Right ventricle myocardium superior (tissue), 1 donor: ENCODE measurements around the gene ALDH6A1. TPM values are rescaled to one million over a fixed set of nuclear protein-coding genes. Genes with fewer than 3 reads are reported as not detected.
A peak's percentile ranks its signal among the peaks of the same experiment; 100 is the strongest.
"Not testable (repeated sequence)": the region's sequence is repeated elsewhere in the genome, so short reads cannot be mapped to it uniquely, and the experiment has no call there.

ENCODE experiments used
- ATAC-seq: fragments of 200-7000 bp; cut with Tn5 transposase; one replicate; pipeline ENCODE4 v1.9.1; 2020; ENCODE audit warnings: mild to moderate bottlenecking; ENCODE audit not compliant: poor library complexity
- DNase-seq: peaks from one replicate; pipeline ENCODE4 v3.0.0-alpha.2; 2020
- intact Hi-C: fragments of 100-400 bp; cut with DNase I; formaldehyde crosslinking; loops from one replicate; pipeline ENCODE4 v1.11.2; 2022
- long read RNA-seq: library from polyadenylated mRNA; unstranded; transcript quantifications from one replicate; pipeline ENCODE4 v2.0.0, GENCODE V29; 2021
- total RNA-seq: library from RNA; stranded (reverse); fragmentation: NEBNext Ultra II Directional; extraction: Animal tissue kit (Norgen Biotek cat#: 25700); gene quantifications from one replicate; pipeline ENCODE4 v1.2.1, GENCODE V29; 2021
- donor health status: DM: no; HTN: yes; CAD: no; lungs with severe emphysema.

Gene ALDH6A1
- 56.9 TPM for total RNA-seq
- long read RNA-seq, full-length matches to known transcripts: 88 of 98 reads
- long read RNA-seq, partial matches to known transcripts: 2 of 98 reads
- long read RNA-seq, other reads (novel, unspliced or antisense): 8 of 98 reads

DNA sequence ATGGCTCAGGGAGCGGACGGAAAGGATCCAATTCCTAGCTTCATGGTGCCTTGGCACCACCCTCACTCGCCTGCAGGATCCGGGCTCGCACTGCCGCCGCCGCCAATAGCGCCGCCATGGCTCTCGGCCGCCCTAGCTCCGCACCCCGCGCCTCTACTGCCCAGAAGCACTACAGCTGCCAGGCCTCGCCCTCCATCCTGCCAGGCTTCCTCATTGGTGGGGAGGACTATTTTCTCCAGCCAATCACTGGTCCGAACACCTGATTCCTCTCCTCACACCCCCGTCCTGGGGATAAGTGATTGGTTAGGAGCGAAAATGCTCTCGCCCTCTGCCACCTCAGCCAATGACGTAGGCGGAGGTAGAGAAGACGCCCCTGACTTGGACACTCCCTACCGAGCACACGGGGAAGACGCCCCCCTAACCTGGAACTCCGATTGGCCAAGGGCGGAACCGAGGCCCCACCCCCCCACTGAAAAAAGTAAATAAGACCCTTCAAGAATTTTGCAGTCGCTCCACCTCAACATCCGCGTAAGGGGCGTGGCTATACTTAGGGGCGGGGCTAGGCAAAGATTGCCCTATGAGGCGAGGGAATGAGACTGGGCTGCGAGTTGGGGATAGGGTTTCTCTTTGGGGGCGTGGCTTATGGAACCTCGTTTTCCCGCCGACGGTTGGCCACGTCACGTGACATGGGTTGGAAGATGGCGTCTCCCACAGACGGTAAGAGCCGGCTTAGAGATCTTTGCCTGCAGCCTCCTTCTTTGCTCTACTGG lies at the start of gene ALDH6A1, which contains the start of gene LIN52:
Gene ALDH6A1 (minus strand): TSS at position 177 of the 770 bp plus-strand sequence. CDS start 59 bp downstream, at position 118.
Gene LIN52 (plus strand): TSS at position 680 of the 770 bp plus-strand sequence. CDS start 19 bp downstream, at position 699.
- intact Hi-C loops: no loop called here
- peak; percentile 97 for ATAC-seq
- peak; percentile 99 for DNase-seq

DNA sequence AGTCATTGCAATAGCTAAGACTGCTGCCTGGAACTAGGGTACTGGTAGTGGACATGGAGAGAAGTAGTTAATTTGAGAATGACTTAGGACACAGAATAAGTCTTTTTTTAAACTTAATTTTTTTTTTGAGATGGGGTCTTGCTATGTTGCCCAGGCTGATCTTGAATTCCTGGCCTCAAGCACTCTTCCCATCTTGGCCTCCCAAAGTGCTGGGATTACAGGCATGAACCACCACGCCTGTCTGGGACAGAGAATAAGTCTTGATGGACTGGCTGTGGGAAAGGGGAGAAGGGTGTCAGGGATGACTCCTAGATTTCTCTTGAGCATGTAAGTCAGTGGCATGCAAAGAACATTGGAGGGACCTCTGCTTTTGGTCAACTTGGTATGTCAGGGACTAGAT lies 43.4 kb upstream of the ALDH6A1 start:
- DNase-seq (no peak), ATAC-seq (no peak)
- intact Hi-C loops: no loop called here

DNA sequence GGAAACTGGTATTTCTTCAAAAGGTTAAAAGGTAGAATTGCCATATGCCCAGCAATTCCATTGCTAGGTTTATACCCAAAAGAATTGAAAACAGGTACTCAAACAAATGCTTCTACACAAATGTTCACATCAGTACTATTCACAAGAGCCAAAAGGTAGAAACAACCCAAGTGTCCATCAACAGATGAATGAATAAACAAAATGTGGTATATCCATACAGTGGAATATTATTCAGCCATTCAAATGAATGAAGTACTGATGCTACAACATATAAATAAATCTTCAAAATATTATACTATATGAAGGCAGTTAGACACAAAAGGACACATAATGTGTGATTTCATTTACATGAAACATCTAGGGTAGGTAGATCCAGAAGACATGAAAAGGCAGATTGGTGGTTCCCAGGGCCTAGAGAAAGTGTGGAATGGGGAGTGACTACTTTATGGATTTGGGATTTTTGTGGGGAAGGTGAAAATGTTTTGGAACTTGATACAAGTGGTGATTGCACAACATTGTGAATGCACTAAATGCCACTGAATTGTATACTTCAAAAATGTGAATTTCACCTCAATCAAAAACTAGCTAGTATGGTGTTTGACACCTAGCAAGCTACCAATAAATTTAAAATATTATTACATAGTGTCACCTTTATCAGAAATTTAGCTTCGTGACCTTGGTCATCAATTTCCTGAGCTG lies 42.2 kb upstream of the ALDH6A1 start:
- intact Hi-C loops: no loop called here
- no peak for ATAC-seq

DNA sequence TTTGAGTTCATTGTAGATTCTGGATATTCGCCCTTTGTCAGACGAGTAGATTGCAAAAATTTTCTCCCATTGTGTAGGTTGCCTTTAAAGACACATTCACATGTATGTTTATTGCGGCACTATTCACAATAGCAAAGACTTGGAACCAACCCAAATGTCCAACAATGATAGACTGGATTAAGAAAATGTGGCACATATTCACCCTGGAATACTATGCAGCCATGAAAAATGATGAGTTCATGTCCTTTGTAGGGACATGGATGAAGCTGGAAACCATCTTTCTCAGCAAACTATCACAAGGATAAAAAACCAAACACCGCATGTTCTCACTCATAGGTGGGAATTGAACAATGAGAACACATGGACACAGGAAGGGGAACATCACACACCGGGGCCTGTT lies 41.2 kb upstream of the ALDH6A1 start:
- intact Hi-C loops, ATAC-seq: not testable (repeated sequence)

More for the DNA sequence above, 42.2 kb upstream of the ALDH6A1 start:
- no peak for DNase-seq

DNA sequence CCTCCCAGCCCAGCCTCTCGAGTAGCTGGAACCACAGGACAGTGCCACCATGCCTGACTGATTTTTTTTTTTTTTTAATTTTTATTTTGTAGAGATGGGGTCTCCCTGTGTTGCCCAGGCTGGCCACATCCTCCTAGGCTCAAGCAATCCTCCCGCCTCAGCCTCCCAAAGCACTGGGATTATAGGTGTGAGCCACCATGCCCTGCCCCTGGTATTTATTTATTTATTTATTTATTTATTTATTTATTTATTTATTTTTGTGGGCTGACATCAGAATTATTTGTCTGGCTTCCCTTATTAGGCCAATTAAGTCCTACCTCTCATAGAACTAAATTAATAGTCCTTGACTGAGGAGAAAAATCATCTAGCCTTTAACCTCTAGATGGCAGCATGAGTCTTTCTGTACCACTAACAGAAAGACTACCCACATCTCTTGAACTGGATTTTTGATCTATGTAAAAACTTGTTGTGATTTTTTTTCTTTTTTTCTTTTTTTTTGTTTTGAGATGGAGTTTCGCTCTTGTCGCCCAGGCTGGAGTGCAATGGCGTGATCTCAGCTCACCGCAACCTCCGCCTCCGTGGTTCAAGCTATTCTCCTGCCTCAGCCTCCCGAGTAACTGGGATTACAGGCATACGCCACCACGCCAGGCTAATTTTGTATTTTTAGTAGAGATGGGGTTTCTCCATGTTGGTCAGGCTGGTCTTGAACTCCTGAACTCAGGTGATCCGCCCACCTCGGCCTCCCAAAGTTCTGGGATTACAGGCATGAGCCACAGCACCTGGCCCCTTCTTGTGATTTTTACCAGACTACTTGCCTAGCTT lies 27.4 kb upstream of the ALDH6A1 start:
- DNase-seq: not testable (repeated sequence)
- intact Hi-C loops: loop anchor here (2.0 kb wide), 1 partner anchor 139 kb away; no protein-coding TSS in a partner anchor
- peak; percentile 65 for ATAC-seq

More for the DNA sequence above, 41.2 kb upstream of the ALDH6A1 start:
- not testable (repeated sequence) for DNase-seq

DNA sequence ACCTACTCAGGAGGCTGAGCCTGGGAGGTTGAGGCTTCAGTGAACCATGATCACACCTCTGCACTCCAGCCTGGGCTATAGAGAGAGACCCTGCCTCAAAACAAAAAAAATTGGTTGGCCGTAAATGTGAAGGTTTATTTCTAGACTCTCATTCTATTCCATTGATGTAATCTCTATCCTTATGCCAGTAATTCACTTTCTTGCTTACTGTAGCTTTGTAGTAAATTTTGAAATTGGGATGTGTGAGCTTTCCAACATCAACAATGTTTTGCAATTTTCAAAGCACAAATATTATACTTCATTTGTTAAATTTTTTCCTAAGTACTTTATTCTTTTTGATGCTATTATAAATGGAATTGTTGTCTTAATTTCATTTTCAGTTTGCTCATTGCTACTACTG lies 25.1 kb upstream of the ALDH6A1 start:
- DNase-seq (no peak), ATAC-seq (no peak)
- intact Hi-C loops: no loop called here

DNA sequence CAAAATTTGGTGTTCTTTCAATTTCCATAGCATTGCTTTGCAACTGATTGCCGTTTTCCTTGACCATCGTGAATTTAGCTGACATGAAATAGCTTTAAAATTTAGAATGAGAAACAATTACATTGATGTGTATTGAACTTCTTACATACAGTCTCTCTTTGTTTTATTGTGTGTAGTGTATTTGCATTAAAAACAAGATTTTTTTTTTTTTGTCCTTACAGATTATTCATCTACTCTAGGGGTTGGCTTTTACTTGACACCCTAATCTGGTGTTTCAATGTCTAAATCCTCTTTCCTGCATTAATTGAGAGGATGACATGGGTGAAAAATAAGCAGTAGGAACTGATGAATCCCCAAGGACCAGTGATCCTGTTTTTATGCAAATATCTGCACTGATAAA lies 21.1 kb upstream of the ALDH6A1 start:
- intact Hi-C loops: no loop called here
- DNase-seq (no peak), ATAC-seq (no peak)

DNA sequence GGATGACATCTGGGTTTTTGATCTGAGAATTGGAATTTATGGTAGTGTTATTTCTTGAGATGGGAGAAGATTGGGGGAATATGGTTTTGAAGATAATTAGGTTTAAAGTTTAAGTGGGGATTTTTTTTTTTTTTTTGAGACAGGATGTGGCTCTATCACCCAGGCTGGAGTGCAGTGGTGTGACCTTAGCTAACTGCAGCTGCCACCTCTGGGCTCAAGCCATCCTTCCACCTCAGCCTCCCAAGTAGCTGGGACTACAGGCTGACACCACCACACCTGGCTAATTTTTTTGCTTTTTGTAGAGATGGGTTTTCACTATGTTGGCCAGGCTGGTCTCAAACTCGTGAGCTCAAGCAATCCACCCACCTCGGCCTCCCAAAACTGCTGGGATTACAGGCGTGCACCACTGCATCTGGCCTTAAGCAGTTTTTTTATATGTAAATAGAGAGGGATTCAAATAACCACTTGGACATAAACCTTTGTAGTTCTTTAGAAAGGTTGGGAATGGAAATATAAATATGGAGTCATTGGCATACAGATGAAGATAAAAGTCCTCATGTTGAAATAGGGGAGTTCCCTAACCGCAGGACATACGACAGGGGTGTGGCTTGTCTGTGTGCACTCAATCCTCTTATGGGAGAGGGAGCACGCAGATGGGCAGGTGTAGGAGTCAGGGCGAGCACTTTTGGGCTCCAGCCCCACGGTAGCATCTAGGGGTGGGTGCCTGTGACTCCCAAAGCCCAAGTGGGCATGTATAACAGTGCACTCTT lies 5.2 kb upstream of the ALDH6A1 start:
- no peak for ATAC-seq
- intact Hi-C loops: no loop called here
- DNase-seq: no peak

DNA sequence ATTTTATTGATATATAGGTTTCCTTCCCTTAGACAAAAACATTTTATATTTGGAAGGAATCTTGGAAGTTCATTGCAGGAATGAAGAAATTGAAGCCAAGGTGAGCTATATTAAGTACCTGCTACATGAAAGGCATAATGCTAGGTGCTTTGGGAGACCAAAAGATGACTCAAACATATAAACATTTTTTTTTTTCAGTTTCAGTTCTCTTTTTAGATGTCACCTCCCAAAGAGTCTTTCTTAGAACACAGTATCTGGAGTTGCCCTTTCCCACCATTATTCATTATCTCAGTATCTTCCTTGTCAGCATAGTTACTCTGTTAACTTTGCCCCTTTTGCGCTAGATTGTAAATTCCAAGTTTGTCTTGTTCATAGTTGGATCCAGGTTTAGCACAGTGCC lies 1.6 kb upstream of the ALDH6A1 start:
- DNase-seq (no peak), ATAC-seq (no peak)
- intact Hi-C loops: no loop called here

DNA sequence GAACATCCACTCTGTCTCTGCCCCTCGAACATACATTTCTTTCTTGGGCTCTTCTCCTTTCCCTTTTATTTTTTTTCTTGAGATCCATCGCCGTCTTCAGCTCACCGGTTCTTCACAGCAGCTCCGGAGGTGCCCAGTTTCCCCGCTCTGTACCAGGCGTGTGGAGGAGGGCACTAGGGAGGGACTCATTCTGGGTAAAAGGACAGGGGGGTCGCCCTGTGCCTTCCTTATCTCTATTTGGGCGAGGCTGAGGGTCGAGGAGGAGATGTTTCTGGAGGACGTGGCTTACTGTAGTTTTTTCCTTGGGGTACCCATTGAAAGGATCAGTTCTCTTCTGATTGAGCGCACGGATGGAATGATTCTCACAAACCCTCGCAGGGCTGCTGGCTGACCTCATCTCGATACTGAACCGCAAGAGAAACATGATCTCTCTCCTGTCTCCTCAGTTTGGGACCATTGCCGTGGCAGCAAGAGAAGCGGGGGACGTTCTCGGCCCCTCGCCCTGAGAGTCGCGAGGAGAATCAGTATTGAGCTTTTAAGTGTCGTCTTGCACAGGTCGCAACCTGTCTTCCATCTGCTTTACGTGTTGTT lies 889 bp upstream of the ALDH6A1 start:
- ATAC-seq (peak; percentile 8), DNase-seq (no peak)
- intact Hi-C loops: no loop called here

DNA sequence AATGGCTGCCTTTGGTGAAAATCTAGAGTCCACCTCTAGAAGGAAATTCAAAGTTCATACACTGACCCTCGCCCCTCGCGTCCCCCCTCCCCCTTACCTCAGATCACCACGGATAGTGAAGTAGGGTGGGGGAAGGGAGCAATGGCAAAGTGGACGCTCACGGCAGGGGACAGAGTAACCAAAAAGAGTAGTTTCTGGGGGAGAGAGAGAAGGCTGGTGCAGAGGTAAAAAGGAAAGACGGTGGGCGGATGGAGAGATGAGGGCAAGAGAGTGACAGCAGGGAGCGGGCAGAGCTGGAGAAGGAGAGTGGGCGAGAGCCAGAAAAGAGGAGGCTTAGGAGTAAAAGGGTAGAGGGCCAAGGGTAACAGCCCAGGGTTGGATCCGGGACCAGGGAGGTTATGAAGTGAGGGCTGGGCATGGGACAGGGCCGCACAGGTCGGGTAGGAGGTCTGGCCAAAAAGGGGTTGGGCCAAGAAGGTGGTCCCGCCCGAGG lies 423 bp downstream of the ALDH6A1 start:
- ATAC-seq: peak; percentile 18
- intact Hi-C loops: no loop called here
- no peak for DNase-seq

DNA sequence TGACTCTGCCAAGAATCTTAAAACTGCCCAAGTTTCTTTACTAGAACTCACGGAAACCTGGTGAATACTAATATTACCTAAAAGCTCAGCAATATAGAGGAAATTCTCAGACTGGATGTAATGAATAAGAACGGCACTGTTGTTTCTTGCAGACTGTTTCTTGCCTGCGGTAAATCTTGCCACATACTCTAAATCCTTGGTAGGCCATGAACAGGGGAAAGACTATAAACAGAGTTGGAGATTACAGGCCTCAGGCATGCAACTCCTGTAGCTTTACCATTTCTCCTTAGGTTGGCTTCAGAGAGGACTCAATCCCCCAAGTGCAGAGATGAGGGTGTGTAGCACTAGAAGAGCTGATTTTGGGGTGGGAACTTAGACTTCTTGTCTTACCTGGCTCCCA lies 1.1 kb downstream of the ALDH6A1 start:
- no peak for ATAC-seq
- intact Hi-C loops: no loop called here

DNA sequence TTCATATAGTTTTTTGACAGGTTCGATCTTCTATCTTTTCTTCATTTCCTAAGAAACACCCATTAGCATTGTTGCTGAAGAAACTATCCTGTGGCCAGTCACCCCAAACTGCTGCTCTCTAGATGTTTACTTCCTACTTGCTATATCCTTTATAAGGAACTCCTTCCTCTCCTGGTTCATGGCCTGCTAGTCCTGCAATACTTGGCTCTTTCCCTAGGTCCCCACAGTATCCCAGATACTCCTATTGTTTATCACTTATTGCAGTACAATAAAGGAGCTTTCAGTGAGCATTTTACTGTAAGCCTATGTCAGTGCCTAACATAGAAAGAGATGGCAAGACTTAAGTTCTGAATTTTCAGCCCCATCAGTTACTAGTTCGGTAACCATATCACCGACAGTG lies 2.8 kb downstream of the ALDH6A1 start:
- no peak for ATAC-seq
- DNase-seq: no peak
- intact Hi-C loops: no loop called here

More for the DNA sequence above, 1.1 kb downstream of the ALDH6A1 start:
- no peak for DNase-seq

DNA sequence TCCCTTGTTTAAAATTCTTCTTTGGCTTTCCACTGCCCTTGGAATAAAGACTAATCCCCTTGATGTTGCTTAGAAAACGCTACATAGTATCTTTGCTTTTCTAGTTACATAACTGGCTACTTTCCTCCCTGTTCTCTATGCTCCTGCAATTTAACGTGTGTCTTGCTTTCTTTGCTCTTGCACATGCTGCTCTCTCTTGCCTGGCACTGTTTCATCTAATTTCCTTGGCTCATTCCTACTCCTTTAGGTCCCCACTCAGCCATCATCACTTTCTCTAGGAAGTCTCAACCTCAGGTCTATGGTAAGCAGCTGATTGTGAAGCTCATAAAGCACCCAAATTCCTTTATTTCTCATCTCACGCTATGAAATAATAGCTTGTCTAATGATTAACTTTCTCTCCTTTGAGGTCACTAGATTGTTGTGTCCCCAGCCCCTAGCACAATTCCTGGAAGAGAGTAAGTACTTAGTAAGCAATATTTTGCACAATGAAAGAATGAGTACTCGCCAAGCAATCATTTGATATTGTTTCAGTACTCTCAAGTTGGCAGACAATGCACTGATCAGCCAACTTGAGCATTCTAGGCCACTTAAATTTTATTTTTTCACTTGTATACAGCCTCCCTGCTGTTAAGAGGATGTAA lies 3.3 kb downstream of the ALDH6A1 start:
- no peak for DNase-seq
- ATAC-seq: no peak
- intact Hi-C loops: no loop called here

DNA sequence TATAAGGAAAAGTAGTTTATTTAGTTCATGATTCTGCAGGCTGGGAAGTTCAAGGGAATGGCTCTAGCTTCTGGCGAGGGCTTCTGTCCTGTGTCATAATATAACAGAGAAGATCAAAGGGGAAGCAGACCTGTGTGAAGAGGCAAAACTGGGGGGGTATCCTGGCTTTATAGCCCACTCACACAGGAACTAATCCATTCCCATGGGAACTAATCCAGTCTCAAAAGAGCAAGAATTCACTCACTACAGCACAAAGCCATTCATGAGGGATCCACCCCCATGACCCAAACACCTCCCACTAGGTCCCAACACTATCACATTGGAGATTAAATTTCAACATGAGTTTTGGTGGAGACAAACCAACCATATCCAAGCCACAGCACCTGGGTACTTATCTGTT lies 6.9 kb downstream of the ALDH6A1 start:
- no peak for DNase-seq
- intact Hi-C loops: no loop called here
- ATAC-seq: no peak

DNA sequence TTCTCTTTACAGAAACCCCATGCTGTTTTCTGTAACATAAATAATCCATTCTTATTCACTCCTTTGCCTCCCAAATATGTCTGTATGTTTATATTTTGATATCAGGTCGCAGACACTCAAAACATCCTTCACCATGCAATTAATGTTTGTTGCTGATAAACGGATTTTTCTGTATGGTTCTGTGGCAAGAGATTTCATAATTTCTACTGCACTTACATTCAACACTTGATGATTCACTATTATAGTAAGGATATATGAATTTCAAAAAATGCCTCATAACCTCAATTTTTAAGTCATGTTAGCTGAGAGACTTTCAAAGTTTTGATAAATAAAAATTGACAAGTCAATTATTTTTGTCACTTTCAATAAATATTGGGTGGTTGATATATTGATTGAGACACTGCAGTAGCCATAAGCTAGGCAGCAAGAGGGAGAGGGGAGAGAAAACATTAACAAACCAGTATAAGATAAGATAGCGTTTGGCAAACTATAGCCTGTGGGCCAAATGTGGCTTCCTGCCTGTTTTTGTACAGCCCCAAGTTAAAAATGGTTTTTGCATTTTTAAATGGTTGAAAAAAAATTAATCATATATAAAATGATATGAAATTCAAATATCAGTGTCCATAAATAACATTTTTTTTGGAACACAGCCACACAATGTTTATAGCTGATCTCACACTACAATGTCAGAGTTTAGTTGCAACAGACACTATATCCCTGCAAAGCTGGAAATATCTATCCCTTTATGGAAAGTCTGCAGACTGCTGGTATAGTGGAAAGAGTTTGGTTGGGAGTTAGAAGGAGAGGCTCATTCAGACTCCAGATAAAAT lies 18.3 kb downstream of the ALDH6A1 start:
- no peak for ATAC-seq
- intact Hi-C loops: no loop called here
- DNase-seq: no peak
